Measurements from ENCODE around the gene XYLT1. TPM values are rescaled to one million over a fixed set of nuclear protein-coding genes. Genes with fewer than 3 reads are reported as not detected.
"Not testable (repeated sequence)": the region's sequence is repeated elsewhere in the genome, so short reads cannot be mapped to it uniquely, and the experiment has no call there.

XYLT1 gene
- polyA plus RNA-seq, 4 donors: 6.9 to 8.0 (median 7.2) TPM

DNA sequence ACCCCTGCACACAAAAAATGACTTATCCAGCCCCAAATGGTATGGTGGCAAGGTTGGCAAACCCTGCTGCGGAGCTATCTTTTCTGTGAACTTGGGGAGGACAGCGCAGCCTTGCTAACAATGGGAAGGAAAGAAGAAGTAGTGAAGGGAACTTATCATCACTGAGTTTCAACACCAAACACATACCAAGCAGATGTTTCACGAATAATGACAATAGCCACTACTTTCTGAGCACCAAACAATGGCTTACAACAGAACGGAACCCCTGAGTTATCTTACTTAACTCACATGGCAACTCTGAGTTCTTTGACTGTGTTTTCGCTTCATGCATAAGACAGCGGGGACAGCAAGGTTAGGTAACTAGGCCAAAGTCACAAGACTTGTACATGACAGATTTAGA lies 148.9 kb downstream of the XYLT1 start:
- DNase-seq (ENCODE audit: low read depth in 4 of 4, low spot score in 2 of 4): no peak

DNA sequence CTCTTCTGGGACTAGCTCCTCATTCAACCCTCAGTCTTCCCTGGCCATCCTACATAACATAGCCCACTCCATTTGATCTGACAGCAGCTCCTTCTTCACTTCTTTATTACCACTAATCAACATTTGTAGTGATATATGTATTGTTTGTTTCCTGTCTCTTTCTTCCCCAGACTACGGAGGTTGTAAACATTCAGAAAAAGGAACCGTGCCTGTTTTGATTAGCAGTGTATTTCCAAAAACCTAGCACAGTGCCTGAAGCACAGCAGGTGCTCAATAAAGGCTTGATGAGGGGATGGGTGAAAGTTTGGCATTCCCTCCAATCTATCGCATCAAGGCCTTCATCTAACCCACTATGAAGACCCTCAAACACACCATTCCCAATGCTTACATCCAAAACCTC lies 150.8 kb downstream of the XYLT1 start:
- DNase-seq (ENCODE audit: low read depth in 4 of 4, low spot score in 2 of 4): no peak

DNA sequence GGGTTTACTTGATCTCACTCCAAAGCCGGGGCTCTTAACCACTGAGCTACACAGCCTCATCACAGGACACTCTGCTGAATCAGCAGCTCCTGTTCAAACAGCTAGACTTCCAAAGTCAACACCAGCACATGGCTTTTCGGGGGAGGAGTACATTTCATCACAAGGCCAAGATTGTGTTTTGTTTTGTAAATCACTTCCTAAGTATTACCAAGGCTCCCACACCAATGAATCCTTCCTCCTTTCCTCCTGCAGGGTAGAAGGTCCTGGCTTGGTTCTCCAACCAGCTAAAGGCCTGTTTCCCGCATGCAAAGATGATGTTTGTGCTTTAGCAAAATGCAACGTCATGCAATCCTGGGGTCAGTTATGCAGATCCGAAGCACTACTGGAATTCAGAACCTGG lies 152.5 kb downstream of the XYLT1 start:
- DNase-seq (ENCODE audit: low read depth in 4 of 4, low spot score in 2 of 4): no peak

DNA sequence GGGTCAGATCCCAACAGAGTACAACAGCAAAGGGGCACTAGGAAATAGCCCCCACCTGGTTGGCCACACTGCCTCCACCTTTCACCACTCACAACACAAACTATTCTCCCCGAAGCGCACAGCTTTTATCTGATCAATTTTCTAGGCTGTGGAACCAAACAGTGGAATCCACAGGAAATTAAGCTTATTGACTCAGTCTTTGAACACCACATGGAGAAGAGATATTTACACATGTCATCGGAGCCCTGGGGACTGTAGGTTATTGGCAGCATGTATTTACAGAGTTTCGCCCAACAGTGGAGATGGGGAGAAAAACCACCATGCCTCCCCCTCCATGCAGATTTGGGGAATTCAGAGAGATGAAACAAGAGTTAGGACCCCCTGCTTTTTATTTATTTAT lies 154.8 kb downstream of the XYLT1 start:
- no peak for DNase-seq (ENCODE audit: low read depth in 4 of 4, low spot score in 2 of 4)

DNA sequence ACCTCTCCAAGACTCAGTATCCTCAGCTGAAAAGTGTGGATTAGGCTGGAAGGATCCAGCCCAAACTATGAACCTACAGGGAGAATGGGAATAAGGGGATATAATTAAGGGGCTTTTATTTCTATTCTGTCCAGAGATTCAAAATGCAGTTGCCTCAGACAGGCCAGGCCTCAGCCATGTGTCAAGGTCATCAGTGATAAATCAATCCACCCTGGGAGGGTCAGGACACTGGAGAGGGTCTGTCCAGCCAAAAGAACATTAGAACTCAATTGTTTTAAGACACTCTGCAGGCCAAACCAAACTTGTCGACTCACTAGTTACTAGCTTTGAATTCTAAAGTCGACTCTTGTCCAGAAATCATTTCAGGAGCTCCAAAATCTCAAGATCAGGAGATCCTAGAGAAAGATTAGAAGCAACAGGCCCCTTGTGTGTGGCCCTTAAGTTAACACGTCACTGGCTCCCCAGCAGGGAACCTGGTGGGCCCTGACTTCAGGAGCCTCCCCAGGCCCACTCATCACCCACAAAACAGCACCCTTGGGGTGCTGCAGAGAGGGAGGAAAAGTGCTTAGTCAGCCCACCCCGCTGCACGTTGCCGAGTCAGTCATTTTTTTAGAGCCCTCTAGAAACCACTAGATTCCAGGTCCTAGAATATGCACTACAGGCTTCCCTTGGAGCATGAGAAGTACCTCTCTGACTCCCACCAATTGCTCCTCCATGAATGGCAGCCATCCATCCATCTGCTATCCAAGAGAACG lies 156.8 kb downstream of the XYLT1 start:
- DNase-seq (ENCODE audit: low read depth in 4 of 4, low spot score in 2 of 4): no peak

DNA sequence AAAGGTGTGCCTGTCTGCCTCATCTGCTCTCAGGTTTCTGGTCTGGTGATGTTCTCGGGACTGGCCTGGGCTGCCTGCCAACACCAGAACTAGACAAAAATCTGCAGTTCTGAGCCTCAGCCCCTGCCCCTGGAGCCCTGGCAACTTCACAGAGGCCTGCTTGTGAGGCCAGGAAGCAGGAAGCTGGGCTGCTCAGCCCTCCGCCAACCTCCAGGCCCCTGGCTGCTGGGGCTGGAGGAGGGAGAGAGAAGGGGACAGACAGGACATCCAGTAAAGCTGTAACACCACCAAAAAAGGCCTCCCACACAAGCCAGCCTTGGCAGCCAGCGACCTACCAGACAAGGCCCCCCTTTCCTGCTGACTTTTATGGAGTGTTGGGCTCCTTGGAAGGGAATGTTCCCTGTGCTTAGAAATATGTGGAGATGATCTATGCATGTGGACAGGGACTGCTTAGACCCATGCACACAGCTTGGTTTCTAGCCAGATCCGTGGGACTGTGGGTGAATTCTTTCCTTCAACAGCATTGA lies 157.6 kb downstream of the XYLT1 start:
- no peak for DNase-seq (ENCODE audit: low read depth in 4 of 4, low spot score in 2 of 4)

DNA sequence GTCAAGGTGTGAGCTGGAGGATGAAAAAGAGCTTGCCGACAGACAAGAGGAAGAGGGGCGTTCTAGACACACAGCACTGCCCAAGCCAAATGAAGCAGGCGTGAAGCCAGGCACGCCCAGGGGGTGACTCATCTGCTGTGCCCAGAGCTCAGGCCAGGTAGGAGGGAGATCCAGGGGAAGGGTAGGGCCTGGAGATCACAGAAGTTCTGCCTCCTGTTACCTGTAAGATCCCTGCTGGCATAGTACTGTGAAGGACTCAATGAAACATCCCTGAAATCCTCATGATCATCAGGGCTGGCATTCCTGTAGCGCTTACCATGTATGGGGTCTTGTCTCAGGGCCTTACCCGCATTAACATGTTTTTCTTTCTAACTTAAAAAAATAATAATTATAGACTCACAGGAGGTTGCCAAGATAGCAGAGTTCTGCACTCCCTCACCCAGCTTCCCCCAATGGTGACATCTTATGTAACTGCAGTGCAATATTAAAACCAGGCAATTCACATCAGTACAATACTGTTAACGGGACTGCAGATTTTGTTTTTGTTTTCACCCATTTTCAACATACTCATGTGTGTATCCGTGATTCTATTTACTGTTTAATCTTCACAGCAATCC lies 158.6 kb downstream of the XYLT1 start:
- no peak for DNase-seq (ENCODE audit: low read depth in 4 of 4, low spot score in 2 of 4)

DNA sequence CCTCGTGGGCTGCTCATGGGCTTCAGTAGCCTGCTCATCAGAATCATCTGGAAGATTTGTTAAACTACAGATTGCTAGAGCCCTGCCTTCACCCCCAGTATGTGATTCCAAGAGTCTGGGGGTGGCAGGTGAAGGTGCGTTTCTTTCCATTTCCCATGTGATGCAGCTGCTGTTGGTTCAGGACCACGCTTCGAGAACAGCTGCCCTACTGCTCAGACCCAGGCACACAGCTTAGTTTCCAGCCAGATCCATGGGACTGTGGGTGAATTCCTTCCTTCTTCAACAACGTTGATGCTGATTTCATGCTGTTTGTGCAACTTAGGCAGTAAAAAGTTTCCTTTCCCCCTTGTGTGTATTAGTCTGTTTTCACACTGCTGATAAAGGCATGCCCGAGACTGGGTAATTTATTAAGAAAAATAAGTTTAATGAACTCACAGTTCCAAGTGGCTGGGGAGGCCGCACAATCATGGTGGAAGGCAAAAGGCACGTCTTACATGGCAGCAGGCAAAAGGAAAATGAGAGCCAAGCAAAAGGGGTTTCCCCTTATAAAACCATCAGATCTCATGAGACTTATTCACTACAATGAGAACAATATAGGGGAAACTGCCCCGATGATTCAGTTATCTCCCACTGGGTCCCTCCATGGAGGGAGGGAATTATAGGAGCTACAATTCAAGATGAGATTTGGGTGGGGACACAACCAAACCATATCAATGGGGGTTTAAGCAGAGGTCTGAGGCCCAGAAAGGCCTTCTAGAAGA lies 159.2 kb downstream of the XYLT1 start:
- no peak for DNase-seq (ENCODE audit: low read depth in 4 of 4, low spot score in 2 of 4)

DNA sequence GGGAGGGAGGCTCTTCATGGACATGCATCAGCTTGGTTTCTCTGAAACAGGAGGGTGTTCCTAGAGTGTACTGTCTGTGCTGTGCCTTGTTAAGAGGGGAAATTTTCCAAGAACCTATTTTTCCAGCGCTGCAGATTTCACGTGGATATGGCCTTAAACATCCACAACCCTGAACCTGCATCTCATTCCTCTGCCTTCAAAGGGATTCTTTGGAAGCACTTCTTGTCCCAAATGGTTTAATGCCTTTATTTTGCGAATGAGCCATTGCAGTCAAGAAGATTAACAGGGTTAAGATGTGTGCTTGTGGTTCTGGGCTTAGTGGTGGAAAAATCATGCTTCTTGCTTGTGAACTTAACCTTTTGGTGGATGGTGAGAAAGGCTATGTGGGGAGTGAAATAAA lies 161.2 kb downstream of the XYLT1 start:
- no peak for DNase-seq (ENCODE audit: low read depth in 4 of 4, low spot score in 2 of 4)

DNA sequence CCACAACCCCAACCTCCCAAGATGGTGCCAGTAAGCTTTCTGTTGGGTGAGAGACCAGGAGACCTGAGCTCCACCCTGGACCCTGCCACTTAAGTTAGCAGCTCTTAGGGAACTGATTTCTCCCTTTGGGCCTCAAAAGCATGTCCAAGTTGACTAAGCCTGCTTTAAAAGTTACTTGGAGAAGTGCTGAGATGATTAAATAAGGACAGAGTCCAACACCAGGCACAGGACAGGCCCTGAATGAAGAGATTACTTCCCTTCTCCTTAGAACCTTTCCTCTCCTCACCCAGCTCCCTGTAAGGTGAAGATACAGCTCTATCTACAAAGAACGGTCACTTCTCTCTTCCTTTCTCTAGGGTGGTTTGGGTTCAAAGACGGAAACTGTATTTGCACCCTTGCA lies 162.6 kb downstream of the XYLT1 start:
- DNase-seq (ENCODE audit: low read depth in 4 of 4, low spot score in 2 of 4): no peak

DNA sequence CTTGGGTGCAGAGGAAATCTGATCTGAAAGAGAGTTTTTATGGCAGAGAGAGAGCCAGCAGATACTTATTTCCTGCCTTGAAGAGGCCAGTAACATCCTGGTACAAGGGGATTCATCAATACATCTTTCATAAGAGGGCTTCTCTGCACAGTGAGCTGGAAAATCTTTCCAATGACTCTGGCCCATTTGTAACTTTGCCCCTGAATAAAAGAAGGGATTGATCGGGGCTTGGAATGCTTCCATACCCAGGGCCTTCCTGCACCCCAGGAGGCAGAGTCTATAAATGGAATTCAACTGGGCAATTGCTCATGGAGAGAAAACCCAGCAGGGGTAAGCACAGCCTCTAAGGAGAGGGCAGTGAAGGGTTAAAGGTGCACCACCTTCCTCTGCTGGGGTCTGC lies 163.3 kb downstream of the XYLT1 start:
- no peak for DNase-seq (ENCODE audit: low read depth in 4 of 4, low spot score in 2 of 4)

DNA sequence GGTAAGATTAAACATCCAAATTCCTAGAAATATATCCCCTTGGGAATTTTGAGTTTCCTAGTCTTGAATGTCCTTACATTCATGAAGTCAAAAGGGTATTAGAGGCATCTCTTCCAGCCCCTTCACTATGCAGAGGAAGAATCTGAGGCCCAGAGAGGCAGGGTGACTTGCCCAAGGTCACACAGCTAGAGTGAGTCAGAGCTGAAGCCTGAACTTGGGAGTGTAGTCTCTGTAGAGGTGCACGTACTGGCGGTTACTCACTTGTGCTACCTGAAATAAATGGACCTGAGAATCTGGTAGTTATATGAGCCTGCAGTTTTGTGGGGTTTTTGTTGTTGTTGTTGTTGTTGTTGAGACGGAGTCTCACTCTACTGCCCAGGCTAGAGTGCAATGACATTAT lies 164.0 kb downstream of the XYLT1 start:
- DNase-seq (ENCODE audit: low read depth in 4 of 4, low spot score in 2 of 4): no peak

DNA sequence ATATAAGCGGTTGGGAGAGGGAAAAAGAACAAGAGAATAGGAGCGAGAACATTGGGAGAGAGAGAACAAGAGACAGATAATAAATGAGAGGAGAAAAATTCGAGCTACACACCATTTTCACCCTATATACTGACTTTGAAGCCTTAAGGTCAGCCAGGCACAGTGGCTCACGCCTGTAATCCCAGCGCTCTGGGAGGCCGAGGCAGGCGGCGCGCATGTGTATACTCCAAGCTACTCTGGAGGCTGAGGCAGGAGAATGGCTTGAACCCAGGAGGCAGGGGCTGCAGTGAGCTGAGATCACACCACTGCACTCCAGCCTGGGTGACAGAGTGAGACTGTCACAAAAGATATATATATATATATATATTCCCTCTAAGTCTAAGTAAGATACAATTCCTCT lies 164.5 kb downstream of the XYLT1 start:
- not testable (repeated sequence) for DNase-seq (ENCODE audit: low read depth in 4 of 4, low spot score in 2 of 4)

DNA sequence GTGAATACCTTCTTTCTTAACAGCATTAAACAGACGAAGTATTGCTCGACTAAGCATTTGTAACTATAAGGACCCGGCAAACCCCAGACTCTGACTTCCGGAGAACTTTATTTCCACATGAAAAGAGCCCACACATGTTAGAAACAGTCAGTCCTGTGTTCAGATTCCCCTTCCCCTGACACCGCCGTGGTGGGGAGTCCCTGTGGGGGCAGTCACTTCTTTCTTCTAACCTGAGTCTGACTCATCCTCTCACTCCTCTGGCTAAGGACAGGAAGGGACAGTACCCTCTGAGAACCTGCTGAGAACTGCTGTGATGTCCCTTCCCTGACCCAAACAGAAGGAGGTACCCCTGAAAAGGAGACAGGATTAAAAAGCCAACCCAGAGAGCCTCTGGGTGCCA lies 165.1 kb downstream of the XYLT1 start:
- no peak for DNase-seq (ENCODE audit: low read depth in 4 of 4, low spot score in 2 of 4)

DNA sequence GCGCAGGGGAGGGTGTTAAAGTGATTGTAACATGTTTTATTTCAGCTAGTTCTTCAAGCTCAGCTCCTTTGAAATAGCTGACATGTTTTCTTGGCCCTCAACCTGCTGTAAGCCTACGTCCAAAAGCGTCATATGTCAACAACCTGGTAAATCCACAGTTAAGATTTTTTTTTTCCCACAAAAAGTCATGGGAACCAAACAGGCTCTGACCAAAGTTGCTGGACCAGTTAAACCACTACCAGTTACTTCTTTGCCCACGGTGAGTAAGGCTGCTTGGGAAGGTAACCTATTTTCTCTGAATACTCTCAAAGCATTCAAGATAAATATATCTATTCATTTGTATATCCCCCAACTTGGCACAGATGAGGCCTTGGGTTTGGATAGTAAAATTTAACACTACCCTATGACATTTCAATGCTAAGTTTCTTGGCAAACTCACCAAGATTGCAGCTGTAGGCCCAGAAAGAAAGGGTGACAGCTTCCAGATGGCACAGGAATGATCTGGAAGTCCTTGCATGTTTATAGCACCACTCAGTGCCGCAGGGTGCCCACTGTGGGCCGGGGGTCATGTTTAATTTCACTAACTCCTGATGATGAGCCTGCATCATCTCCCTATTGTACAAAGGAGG lies 166.2 kb downstream of the XYLT1 start:
- peak in 2 of 4 donors; percentile 32 to 55 for DNase-seq (ENCODE audit: low read depth in 4 of 4, low spot score in 2 of 4)

DNA sequence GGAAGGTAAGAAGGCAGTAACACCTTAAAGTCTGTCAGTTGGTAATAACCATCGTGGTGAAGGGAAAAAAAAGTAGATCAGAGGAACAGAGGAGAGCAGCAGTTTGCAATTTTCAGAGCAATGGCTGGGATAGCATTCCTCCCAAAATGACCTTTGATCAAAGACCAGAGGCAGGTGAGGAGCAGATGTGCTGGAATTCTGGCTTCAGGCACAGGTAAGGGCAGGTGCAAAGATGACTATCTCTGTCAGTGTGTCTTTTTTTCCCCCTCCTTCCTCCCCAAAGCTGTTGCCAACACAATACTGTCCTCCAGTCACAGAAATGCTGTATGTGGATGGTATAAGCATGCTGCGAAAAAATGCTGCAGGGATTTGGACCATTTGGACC lies 166.7 kb downstream of the XYLT1 start:
- no peak for DNase-seq (ENCODE audit: low read depth in 4 of 4, low spot score in 2 of 4)

DNA sequence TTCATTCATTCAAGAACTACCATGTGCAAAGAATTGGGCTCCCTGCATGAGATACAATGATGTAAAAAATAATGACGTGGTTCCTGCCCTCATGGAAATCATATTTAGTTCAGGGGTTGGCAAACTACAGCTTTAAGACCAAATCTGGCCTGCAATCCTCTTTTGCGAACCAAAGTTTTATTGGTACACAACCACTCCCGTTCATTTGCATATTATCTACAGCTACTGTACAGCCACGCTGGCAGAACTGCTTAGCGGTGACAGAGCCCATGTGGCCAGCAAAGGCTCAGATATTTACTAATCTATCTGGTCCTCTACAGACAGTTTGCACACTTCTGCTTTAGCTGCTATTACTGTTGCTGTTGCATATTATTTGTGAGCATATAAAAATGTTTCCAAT lies 167.7 kb downstream of the XYLT1 start:
- no peak for DNase-seq (ENCODE audit: low read depth in 4 of 4, low spot score in 2 of 4)

DNA sequence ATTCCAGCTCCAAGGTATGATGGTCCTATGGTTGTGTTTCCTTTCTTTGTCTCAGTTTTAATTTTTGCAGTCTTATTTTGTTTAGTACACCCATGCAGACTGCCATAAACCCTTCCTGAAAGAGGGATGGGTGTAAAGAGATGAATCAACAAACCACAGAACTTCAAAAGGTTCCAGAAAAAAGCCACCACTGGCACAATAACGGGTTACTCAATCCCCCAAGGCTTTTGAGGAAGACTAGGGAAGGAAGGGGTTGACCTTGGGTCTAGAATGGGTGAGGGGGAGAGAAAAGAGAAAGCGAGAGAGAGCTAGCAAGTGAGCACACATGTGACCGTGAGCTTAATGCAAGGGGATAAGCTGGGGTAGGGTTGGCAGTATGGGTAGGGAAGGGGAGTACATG lies 168.1 kb downstream of the XYLT1 start:
- DNase-seq (ENCODE audit: low read depth in 4 of 4, low spot score in 2 of 4): no peak

DNA sequence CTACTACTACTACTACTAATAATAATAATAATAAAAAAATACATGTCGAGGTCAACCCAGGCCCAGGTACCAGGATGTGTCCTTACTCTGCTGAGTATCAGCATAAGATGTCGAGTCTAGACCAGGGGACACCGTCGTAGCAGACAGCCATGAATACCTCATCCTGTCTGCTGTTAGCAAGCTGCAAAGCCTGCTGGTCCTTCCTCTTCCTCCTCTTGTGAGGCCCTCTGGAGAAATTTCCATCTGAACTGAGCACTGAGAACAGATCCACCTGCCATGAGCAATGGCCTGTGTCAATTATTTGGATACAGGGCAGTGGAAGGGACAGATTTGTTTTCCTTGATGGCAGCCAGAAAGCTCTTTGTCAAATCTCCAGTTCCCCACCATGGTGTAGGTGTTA lies 168.5 kb downstream of the XYLT1 start:
- no peak for DNase-seq (ENCODE audit: low read depth in 4 of 4, low spot score in 2 of 4)

DNA sequence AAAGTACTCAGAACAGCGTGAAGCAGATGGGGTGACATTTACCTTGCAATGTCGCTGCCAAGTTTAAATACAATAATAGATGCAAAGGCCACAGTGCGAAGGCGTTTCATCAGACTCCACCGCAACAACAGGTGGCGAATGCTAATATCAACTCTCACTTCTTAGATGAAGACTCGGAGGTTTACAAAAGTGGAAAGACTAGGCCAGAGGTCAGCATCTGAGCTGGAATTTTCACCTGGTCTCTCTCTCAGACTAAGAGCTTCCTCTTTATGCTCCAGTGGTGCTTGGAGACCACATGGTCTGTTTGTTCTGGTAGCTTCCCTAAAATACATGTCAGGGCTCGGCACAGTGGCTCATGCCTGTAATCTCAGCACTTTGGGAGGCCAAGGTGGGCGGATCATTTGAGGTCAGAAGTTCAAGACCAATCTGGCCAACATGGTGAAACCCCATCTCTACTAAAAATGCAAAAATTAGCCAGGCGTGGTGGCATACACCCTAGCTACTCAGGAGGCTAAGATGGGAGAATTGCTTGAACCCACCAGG lies 169.1 kb downstream of the XYLT1 start:
- DNase-seq (ENCODE audit: low read depth in 4 of 4, low spot score in 2 of 4): no peak

DNA sequence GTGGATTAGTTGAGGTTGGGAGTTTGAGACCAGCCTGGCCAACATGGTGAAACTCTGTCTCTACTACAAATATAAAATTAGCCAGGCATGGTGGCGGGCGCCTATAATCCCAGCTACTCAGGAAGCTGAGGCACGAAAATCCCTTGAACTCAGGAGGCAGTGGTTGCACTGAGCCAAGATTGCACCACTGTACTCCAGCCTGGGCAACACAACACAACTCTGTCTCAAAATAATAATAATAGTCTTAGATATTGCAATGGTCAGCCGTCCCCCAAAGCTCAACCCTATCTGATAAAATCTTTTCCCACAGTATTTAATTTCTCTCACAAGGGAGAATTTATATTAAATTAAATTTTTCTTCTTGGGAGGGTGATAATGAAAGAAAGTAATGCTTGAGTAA lies 169.6 kb downstream of the XYLT1 start:
- DNase-seq (ENCODE audit: low read depth in 4 of 4, low spot score in 2 of 4): no peak
